DND-41 (cell line): ENCODE measurements around the gene DNA2.
"Not testable (repeated sequence)": the region's sequence is repeated elsewhere in the genome, so short reads cannot be mapped to it uniquely, and the experiment has no call there.

Experiments used
- ATAC-seq: fragments of 200-7000 bp; cut with Tn5 transposase; 3 replicates; pipeline ENCODE4 v1.9.1; 2021; ENCODE audit warnings: low read depth; ENCODE audit not compliant: insufficient read depth
- DNase-seq: peaks from one replicate; pipeline ENCODE4 v3.0.0-alpha.2; 2020
- H2AFZ ChIP-seq: 2 replicates; pipeline ENCODE4 v1.6.0; 2012; ENCODE audit warnings: low read depth, low read length
- H3K27ac ChIP-seq: 2 replicates; pipeline ENCODE4 v1.5.1; 2012; ENCODE audit warnings: low read length, inconsistent platforms
- H3K27me3 ChIP-seq: fragments of 200-600 bp; sonication (generic); 2 replicates; pipeline ENCODE4 v1.6.0; 2012; ENCODE audit warnings: low read length, mild to moderate bottlenecking, inconsistent platforms; ENCODE audit not compliant: insufficient read depth, poor library complexity
- H3K36me3 ChIP-seq: 2 replicates; pipeline ENCODE4 v1.5.1; 2012; ENCODE audit warnings: low read length, inconsistent platforms; ENCODE audit not compliant: insufficient read depth
- H3K4me1 ChIP-seq: 2 replicates; pipeline ENCODE4 v1.5.1; 2012; ENCODE audit warnings: mild to moderate bottlenecking, low read length; ENCODE audit not compliant: insufficient read depth
- H3K4me2 ChIP-seq: 2 replicates; pipeline ENCODE4 v1.6.0; 2012; ENCODE audit warnings: mild to moderate bottlenecking, moderate library complexity, low read length, inconsistent platforms; ENCODE audit not compliant: insufficient read depth
- H3K4me3 ChIP-seq, 2 experiments: fragments of 200-600 bp in 1 of 2; shearing (Covaris generic) in 1 of 2; 2 replicates each; pipeline ENCODE4 v1.5.1; 2012 to 2016; ENCODE audit warnings: inconsistent platforms in 2 of 2, low read length in 2 of 2, mild to moderate bottlenecking in 2 of 2, low read depth in 1 of 2, moderate library complexity in 1 of 2
- H3K79me2 ChIP-seq: 2 replicates; pipeline ENCODE4 v1.6.0; 2012; ENCODE audit warnings: low read length, inconsistent platforms; ENCODE audit not compliant: insufficient read depth
- H3K9ac ChIP-seq: 2 replicates; pipeline ENCODE4 v1.6.0; 2012; ENCODE audit warnings: low read depth, mild to moderate bottlenecking, inconsistent platforms, low read length, moderate library complexity
- H3K9me3 ChIP-seq: 2 replicates; pipeline ENCODE4 v1.5.1; 2012; ENCODE audit warnings: low read length, moderate library complexity, mild to moderate bottlenecking, inconsistent platforms; ENCODE audit not compliant: insufficient read depth, severe bottlenecking
- H4K20me1 ChIP-seq: 2 replicates; pipeline ENCODE4 v1.6.0; 2012; ENCODE audit warnings: low read length; ENCODE audit not compliant: insufficient read depth
- EZH2 ChIP-seq: IDR thresholded peaks from 3 replicates; pipeline ENCODE4 v1.6.1; 2012; ENCODE audit warnings: borderline replicate concordance, low read depth, mild to moderate bottlenecking, moderate library complexity, low read length, inconsistent platforms; ENCODE audit not compliant: severe bottlenecking
- TF ChIP-seq, protein P1 (sequence below): IDR thresholded peaks from 2 replicates; pipeline ENCODE4 v1.5.1; 2012; ENCODE audit warnings: borderline replicate concordance, low read length, moderate library complexity, mild to moderate bottlenecking; ENCODE audit not compliant: poor library complexity, severe bottlenecking; ENCODE audit errors: extremely low read depth

DNA2 gene, protein sequence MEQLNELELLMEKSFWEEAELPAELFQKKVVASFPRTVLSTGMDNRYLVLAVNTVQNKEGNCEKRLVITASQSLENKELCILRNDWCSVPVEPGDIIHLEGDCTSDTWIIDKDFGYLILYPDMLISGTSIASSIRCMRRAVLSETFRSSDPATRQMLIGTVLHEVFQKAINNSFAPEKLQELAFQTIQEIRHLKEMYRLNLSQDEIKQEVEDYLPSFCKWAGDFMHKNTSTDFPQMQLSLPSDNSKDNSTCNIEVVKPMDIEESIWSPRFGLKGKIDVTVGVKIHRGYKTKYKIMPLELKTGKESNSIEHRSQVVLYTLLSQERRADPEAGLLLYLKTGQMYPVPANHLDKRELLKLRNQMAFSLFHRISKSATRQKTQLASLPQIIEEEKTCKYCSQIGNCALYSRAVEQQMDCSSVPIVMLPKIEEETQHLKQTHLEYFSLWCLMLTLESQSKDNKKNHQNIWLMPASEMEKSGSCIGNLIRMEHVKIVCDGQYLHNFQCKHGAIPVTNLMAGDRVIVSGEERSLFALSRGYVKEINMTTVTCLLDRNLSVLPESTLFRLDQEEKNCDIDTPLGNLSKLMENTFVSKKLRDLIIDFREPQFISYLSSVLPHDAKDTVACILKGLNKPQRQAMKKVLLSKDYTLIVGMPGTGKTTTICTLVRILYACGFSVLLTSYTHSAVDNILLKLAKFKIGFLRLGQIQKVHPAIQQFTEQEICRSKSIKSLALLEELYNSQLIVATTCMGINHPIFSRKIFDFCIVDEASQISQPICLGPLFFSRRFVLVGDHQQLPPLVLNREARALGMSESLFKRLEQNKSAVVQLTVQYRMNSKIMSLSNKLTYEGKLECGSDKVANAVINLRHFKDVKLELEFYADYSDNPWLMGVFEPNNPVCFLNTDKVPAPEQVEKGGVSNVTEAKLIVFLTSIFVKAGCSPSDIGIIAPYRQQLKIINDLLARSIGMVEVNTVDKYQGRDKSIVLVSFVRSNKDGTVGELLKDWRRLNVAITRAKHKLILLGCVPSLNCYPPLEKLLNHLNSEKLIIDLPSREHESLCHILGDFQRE

DNA sequence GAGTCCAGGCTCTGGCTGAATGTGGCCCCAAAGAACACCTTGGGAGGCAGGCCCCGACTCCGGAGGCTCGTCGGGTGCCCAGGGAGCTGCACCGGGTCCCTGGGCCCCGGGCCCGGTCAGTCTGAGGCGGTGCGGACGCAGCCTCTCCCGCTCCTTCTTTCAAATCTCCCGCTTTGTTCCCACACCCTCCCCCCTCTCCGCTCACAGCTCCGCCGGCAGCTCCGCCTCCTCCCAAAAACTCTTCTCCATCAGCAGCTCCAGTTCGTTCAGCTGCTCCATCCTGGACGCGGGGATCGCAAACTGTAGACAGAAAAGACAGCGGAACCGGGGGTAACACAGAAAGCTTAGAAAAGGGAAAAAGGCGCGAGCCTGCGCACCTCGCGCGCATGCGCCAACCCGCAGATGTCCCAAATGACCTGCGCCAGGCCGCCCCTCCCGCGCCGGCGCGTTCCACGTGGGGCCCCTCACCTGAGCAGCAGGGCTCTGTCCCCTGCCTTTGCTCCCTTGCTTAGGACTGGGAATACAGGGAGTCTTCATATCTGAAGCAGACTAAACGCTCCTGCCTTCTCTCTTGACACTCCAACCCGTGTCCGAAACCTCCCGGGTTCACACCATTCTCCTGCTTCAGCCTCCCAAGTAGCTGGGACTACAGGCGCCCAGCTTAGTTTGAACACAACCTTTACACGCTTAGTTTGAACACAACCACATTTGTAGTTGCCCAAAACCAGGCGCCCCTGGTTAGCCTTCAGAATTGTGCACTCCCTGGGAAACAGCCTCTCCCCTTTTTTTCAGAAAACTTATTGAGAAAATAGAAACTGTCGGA, at the start of gene DNA2:
DNA2 (minus strand) TSS at position 388 of the 823 bp plus-strand sequence; CDS start at position 279, 109 bp downstream.
- Histone ChIP-seq H3K9me3 (no peaks in the 10 kb centered on the region), H3K36me3 (peaks cover 29% of the 10 kb centered on the region), H3K79me2 (peaks cover 53% of the 10 kb centered on the region), H3K27ac (peak within 1 kb of the TSS; percentile 94), H3K27me3 (no peaks in the 10 kb centered on the region), H3K4me2 (peak within 1 kb of the TSS; percentile 79), H2AFZ (peak within 1 kb of the TSS; percentile 98), H4K20me1 (peaks cover 2% of the 10 kb centered on the region; the same call in 1 of the 2 replicates), H3K9ac (peak within 1 kb of the TSS; percentile 83), H3K4me3 (peak within 1 kb of the TSS; percentile 76 to 79), H3K4me1 (peaks cover 21% of the 10 kb centered on the region)
- DNase-seq, result peak; percentile 86
- peak; percentile 80 for ATAC-seq
- no peak for TF ChIP-seq EZH2
- TF ChIP-seq, protein P1, sequence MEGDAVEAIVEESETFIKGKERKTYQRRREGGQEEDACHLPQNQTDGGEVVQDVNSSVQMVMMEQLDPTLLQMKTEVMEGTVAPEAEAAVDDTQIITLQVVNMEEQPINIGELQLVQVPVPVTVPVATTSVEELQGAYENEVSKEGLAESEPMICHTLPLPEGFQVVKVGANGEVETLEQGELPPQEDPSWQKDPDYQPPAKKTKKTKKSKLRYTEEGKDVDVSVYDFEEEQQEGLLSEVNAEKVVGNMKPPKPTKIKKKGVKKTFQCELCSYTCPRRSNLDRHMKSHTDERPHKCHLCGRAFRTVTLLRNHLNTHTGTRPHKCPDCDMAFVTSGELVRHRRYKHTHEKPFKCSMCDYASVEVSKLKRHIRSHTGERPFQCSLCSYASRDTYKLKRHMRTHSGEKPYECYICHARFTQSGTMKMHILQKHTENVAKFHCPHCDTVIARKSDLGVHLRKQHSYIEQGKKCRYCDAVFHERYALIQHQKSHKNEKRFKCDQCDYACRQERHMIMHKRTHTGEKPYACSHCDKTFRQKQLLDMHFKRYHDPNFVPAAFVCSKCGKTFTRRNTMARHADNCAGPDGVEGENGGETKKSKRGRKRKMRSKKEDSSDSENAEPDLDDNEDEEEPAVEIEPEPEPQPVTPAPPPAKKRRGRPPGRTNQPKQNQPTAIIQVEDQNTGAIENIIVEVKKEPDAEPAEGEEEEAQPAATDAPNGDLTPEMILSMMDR, result no peak

DNA sequence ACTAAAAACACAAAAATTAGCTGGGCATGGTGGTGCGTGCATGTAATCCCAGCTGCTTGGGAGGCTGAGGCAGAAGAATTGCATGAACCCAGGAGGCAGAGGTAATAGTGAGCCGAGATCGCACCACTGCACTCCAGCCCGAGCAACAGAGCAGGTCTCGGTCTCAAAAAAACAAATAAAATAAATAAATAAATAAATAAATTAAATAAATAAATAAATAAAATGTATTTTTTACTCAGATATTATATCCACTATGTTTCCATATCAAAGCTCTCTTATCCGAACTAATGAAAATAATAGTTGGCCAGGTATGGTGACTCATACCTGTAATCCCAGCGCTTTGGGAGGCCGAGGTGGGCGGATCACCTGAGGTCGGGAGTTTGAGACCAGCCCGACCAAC, 46.8 kb upstream of the DNA2 start:
- H3K4me1 ChIP-seq, H3K9ac ChIP-seq, H4K20me1 ChIP-seq, H3K27me3 ChIP-seq, ATAC-seq, H3K4me2 ChIP-seq, H3K9me3 ChIP-seq, H2AFZ ChIP-seq, H3K4me3 ChIP-seq, DNase-seq, H3K27ac ChIP-seq: not testable (repeated sequence)
- Histone ChIP-seq H3K36me3 (peaks cover 16% of the 10 kb centered on the region), H3K79me2 (peaks cover 16% of the 10 kb centered on the region)

DNA sequence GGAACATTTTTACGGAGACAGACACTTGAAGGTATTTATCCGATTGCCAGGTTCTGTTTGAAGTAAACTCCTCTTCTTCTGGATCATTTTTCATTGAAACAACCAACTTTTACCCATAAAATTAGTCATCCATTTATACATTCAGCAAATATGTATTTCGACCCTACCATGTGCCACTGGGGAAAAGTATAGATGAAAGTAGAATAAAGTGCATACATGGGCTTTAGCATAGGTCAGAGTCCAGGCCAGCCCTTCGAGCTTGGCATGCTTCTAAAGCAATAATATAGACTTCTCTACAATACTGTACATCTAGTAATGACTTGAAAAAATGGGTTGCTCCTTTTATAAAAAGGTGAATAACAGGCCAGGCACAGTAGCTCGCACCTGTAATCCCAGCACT, 45.4 kb upstream of the DNA2 start:
- H3K4me2 ChIP-seq, result no peak overlapping the region
- TF ChIP-seq, protein P1, result no peak
- no peak for TF ChIP-seq EZH2
- ATAC-seq, result no peak

More for the DNA sequence above, 45.4 kb upstream of the DNA2 start:
- no peak overlapping the region for H2AFZ ChIP-seq
- H3K36me3 ChIP-seq, result peaks cover 7% of the 10 kb centered on the region; the same call in 1 of the 2 replicates
- no peak overlapping the region for H3K9ac ChIP-seq
- H3K27ac ChIP-seq, result no peak overlapping the region
- DNase-seq, result no peak
- peaks cover 9% of the 10 kb centered on the region for H3K79me2 ChIP-seq
- H3K9me3 ChIP-seq, result no peaks in the 10 kb centered on the region
- no peaks in the 10 kb centered on the region for H3K4me1 ChIP-seq
- no peaks in the 10 kb centered on the region for H4K20me1 ChIP-seq
- no peak overlapping the region for H3K4me3 ChIP-seq
- no peaks in the 10 kb centered on the region for H3K27me3 ChIP-seq
